OCI-LY1 (cell line): ENCODE results near the gene SMYD3.

Source experiments
- EZH2 ChIP-seq: fragments of 200-600 bp; sonication (generic), shearing (Covaris generic); IDR thresholded peaks from 2 replicates; pipeline ENCODE4 v1.8.0; 2017; ENCODE audit warnings: borderline replicate concordance, mixed run types, mild to moderate bottlenecking, antibody characterized with exemption, low read length, moderate library complexity, mixed read lengths
- TF ChIP-seq, protein P1 (sequence below): fragments of 200-600 bp; sonication (generic), shearing (Covaris generic); IDR thresholded peaks from 2 replicates; pipeline ENCODE4 v1.5.1; 2017; ENCODE audit warnings: mild to moderate bottlenecking, antibody characterized with exemption, low read length, moderate library complexity, mixed read lengths

DNA sequence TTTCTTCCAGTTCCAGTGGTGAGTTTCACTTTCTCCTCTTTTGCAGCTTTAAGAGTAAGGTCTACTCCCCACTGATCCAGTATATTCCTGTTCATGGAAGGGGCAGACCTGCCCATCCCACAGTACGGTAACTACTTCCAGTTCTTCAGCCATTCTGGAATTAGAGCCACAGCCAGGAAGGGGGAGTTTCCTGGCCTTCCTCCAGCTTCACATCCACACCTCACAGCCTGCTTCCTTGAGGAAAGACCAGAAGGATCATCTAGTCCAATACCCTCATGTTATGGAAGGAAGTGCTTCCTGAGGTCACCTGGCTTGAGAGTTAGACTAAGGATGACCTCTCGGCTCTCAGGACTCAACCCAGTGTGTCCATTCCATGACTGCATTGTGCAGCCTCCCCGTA lies 754.5 kb downstream of the SMYD3 start:
- TF ChIP-seq, protein P1, sequence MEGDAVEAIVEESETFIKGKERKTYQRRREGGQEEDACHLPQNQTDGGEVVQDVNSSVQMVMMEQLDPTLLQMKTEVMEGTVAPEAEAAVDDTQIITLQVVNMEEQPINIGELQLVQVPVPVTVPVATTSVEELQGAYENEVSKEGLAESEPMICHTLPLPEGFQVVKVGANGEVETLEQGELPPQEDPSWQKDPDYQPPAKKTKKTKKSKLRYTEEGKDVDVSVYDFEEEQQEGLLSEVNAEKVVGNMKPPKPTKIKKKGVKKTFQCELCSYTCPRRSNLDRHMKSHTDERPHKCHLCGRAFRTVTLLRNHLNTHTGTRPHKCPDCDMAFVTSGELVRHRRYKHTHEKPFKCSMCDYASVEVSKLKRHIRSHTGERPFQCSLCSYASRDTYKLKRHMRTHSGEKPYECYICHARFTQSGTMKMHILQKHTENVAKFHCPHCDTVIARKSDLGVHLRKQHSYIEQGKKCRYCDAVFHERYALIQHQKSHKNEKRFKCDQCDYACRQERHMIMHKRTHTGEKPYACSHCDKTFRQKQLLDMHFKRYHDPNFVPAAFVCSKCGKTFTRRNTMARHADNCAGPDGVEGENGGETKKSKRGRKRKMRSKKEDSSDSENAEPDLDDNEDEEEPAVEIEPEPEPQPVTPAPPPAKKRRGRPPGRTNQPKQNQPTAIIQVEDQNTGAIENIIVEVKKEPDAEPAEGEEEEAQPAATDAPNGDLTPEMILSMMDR = no peak
- TF ChIP-seq EZH2 = no peak
